Heart left ventricle (tissue), 16 donors: Measurements from ENCODE around the gene PLP2. TPM values are rescaled to one million over a fixed set of nuclear protein-coding genes. Genes with fewer than 3 reads are reported as not detected.

Source experiments
- ATAC-seq, 4 donors: fragments of 200-7000 bp; cut with Tn5 transposase; one replicate each; pipeline ENCODE4 v1.9.1; 2020 to 2022; ENCODE audit warnings: moderate library complexity in 4 of 4, mild to moderate bottlenecking in 3 of 4, moderate number of reproducible peaks in 1 of 4
- DNase-seq, 5 donors: peaks; one replicate each; pipeline ENCODE4 v3.0.0-alpha.2; 2020
- H3K27ac ChIP-seq, 12 donors: fragments of 200-600 bp; sonication (generic) in 4 of 12; one replicate each; pipeline versions ENCODE4 v1.5.0 to v1.8.0; 2016 to 2022; ENCODE audit warnings: mild to moderate bottlenecking in 2 of 12
- H3K27me3 ChIP-seq, 9 donors: fragments of 200-600 bp; sonication (generic) in 2 of 9; one replicate each; pipeline versions ENCODE4 v1.5.1 to v1.8.0; 2016 to 2022; ENCODE audit warnings: mild to moderate bottlenecking in 3 of 9
- H3K36me3 ChIP-seq, 9 donors: fragments of 200-600 bp; sonication (generic) in 2 of 9; one replicate each; pipeline versions ENCODE4 v1.5.0 to v1.8.0; 2018 to 2022; ENCODE audit warnings: mild to moderate bottlenecking in 2 of 9
- H3K4me1 ChIP-seq, 12 donors: fragments of 200-600 bp; sonication (generic) in 4 of 12; one replicate each; pipeline versions ENCODE4 v1.5.0 to v1.8.0; 2016 to 2022; ENCODE audit warnings: mild to moderate bottlenecking in 3 of 12
- H3K4me3 ChIP-seq, 12 donors: fragments of 200-600 bp; sonication (generic) in 4 of 12; one replicate each; pipeline versions ENCODE4 v1.5.0 to v1.8.0; 2017 to 2022; ENCODE audit warnings: mild to moderate bottlenecking in 9 of 12, moderate library complexity in 4 of 12
- H3K9me3 ChIP-seq, 12 donors: fragments of 200-600 bp; sonication (generic) in 4 of 12; one replicate each; pipeline versions ENCODE4 v1.5.0 to v1.8.0; 2016 to 2022; ENCODE audit warnings: mild to moderate bottlenecking in 1 of 12
- CTCF ChIP-seq, 12 donors: fragments of 200-600 bp; sonication (generic) in 4 of 12; IDR thresholded peaks; one replicate each; pipeline versions ENCODE4 v1.5.0 to v1.8.0; 2018 to 2022; ENCODE audit warnings: antibody characterized with exemption in 12 of 12, mild to moderate bottlenecking in 5 of 12
- POLR2A ChIP-seq, 2 donors: fragments of 450-650 bp; IDR thresholded peaks; one replicate each; pipeline ENCODE4 v1.6.1; 2017; ENCODE audit warnings: antibody characterized with exemption in 2 of 2, mild to moderate bottlenecking in 2 of 2, moderate library complexity in 2 of 2
- WGBS, 4 donors: extraction: QIAGEN DNeasy Blood & Tissue Kit in 2 of 4; methylation state at CpG; one replicate each; pipeline versions ENCODE4 v1.1.5 to v1.1.7; 2013 to 2018; 5-methylcytosine and 5-hydroxymethylcytosine counted together
- intact Hi-C, 10 donors: fragments of 100-400 bp; cut with DNase I; formaldehyde crosslinking; loops; one replicate each; pipeline versions ENCODE4 v1.11.1 to v1.14.2; 2022
- polyA plus RNA-seq, 2 donors: library from polyadenylated mRNA; stranded (reverse); fragments of 200-250 nt; gene quantifications; one replicate each; pipeline ENCODE4 v1.2.3, GENCODE V29; 2013
- total RNA-seq, 9 donors: library from RNA; depleted of rRNA in 2 of 9; stranded (reverse); fragments of >200 nt in 2 of 9; fragmentation: NEBNext Ultra II Directional in 3 of 9; extraction: Animal tissue kit (Norgen Biotek cat#: 25700) in 3 of 9; gene quantifications; one replicate each; pipeline versions ENCODE4 v1.1.0 to v1.2.4, GENCODE V29; 2016 to 2023
- donor health status: ischemic (EF 13 %, LVEDD 7.1; RV severe dilation, severe dysfunction).
- donor health status: healthy with polysubstance abuse.
- donor health status: DM: no; HTN: yes; CAD: no.
- donor health status: DM: no; HTN: no; CAD: no.
- donor health status: ischemic (EF 25% LVEDD 6.9; RV normal size, moderate dysfunction).
- donor health status: ischemic (EF 25% LVEDD 5.7; RV mildly dilated, moderate dysfunction).
- donor health status: healthy.
- donor health status: DM: yes; HTN: yes; CAD: no.
- donor health status: ischemic (EF 35%, LVEDD 5.7; RV mildly dilated, moderate dysfunction).
- donor health status: nonischemic (EF 11% LVEDD 7.7; RV severe dilation, severe dysfunction).
- donor health status: DM: yes; HTN: yes; CAD: no.
- donor health status: PGD.
- donor health status: ischemic (EF 29% LVEDD 5.4; RV normal size, mild dysfunction).
- donor health status: nonischemic (EF 23%, LVEDD 6.1; RV moderate dilation, normal function).

Gene PLP2
- total and polyA plus RNA-seq, 11 donors = 22.4 to 373 (median 63.0) TPM

GRCh38 chrX:49221868-49222267 lies 50.2 kb downstream of the PLP2 start:
- intact Hi-C loops = no loop called here
- Histone ChIP-seq H3K4me3 (no peak overlapping the region), H3K9me3 (no peaks in the 10 kb centered on the region), H3K27ac (no peak overlapping the region), H3K36me3 (no peaks in the 10 kb centered on the region), H3K27me3 (peaks cover 0 to 7% (median 0%) of the 10 kb centered on the region in 9 donors), H3K4me1 (no peaks in the 10 kb centered on the region)
- WGBS, 4 donors = 66 to 72% (median 67%) methylated on average over 2 of the region's 2 CpGs
- DNase-seq = no peak
- TF ChIP-seq CTCF (IDR thresholded peaks at IDR 0.05) = no peak
- TF ChIP-seq POLR2A (IDR thresholded peaks at IDR 0.05) = no peak
- no peak for ATAC-seq

Other genes with a start within 250 kb of the PLP2 start
- gene OTUD5, start 214.3 kb upstream of the PLP2 start, total RNA-seq = 10 to 100 TPM; 17.6 to 31.1 (median 24.6) TPM
- gene OTUD5, start 214.3 kb upstream of the PLP2 start, polyA plus RNA-seq = 10 to 100 TPM; 17.2 to 32.7 TPM
- gene KCND1, start 200.1 kb upstream of the PLP2 start, total RNA-seq = 1 to 10 TPM in 3 of 9 donors, under 1 TPM in 6; 0.09 to 1.5 (median 0.50) TPM
- under 1 TPM; 0.19 to 0.29 TPM for gene KCND1, start 200.1 kb upstream of the PLP2 start, polyA plus RNA-seq
- gene GRIPAP1, start 169.6 kb upstream of the PLP2 start, total RNA-seq = 10 to 100 TPM; 11.4 to 41.6 (median 18.9) TPM
- gene GRIPAP1, start 169.6 kb upstream of the PLP2 start, polyA plus RNA-seq = 10 to 100 TPM; 20.2 to 20.4 TPM
- gene TFE3, start 128.5 kb upstream of the PLP2 start, total RNA-seq = 10 to 100 TPM; 14.9 to 61.2 (median 23.6) TPM
- 10 to 100 TPM; 12.1 to 57.8 TPM for gene TFE3, start 128.5 kb upstream of the PLP2 start, polyA plus RNA-seq
- gene CCDC120, start 112.9 kb upstream of the PLP2 start, total RNA-seq = 1 to 10 TPM in 6 of 9 donors, under 1 TPM in 3; 0.48 to 3.3 (median 1.1) TPM
- gene CCDC120, start 112.9 kb upstream of the PLP2 start, polyA plus RNA-seq = under 1 TPM; 0.95 to 0.97 TPM
- 10 to 100 TPM in 5 of 9 donors, 1 to 10 TPM in 4; 8.0 to 24.0 (median 10.9) TPM for gene PRAF2, start 97.9 kb upstream of the PLP2 start, total RNA-seq
- 10 to 100 TPM; 18.7 to 20.7 TPM for gene PRAF2, start 97.9 kb upstream of the PLP2 start, polyA plus RNA-seq
- gene WDR45, start 92.0 kb upstream of the PLP2 start, total RNA-seq = 10 to 100 TPM; 49.2 to 98.5 (median 68.5) TPM
- 10 to 100 TPM; 65.1 to 89.9 TPM for gene WDR45, start 92.0 kb upstream of the PLP2 start, polyA plus RNA-seq
- gene GPKOW, start 48.2 kb upstream of the PLP2 start, total RNA-seq = 10 to 100 TPM; 17.5 to 30.9 (median 19.4) TPM
- 10 to 100 TPM in 1 of 2 donors, 1 to 10 TPM in 1; 8.9 to 29.5 TPM for gene GPKOW, start 48.2 kb upstream of the PLP2 start, polyA plus RNA-seq
- gene MAGIX, start 9.1 kb upstream of the PLP2 start, total RNA-seq = 1 to 10 TPM; 2.6 to 7.1 (median 3.3) TPM
- 1 to 10 TPM; 2.9 to 6.7 TPM for gene MAGIX, start 9.1 kb upstream of the PLP2 start, polyA plus RNA-seq
- 10 to 100 TPM in 2 of 9 donors, 1 to 10 TPM in 7; 6.6 to 12.7 (median 9.3) TPM for gene PRICKLE3, start 14.5 kb downstream of the PLP2 start, total RNA-seq
- 10 to 100 TPM in 1 of 2 donors, 1 to 10 TPM in 1; 6.5 to 13.2 TPM for gene PRICKLE3, start 14.5 kb downstream of the PLP2 start, polyA plus RNA-seq
- 1 to 10 TPM in 6 of 9 donors, under 1 TPM in 3; 0.49 to 2.7 (median 1.1) TPM for gene SYP, start 28.3 kb downstream of the PLP2 start, total RNA-seq
- 1 to 10 TPM; 1.3 to 3.7 TPM for gene SYP, start 28.3 kb downstream of the PLP2 start, polyA plus RNA-seq
- under 1 TPM in 6 of 9 donors, not detected in 3; 0.06 to 0.37 (median 0.09) TPM for gene CACNA1F, start 61.4 kb downstream of the PLP2 start, total RNA-seq
- under 1 TPM; 0.04 TPM for gene CACNA1F, start 61.4 kb downstream of the PLP2 start, polyA plus RNA-seq
- 10 to 100 TPM in 8 of 9 donors, 1 to 10 TPM in 1; 9.6 to 13.4 (median 10.9) TPM for gene CCDC22, start 63.6 kb downstream of the PLP2 start, total RNA-seq
- 10 to 100 TPM in 1 of 2 donors, 1 to 10 TPM in 1; 6.5 to 14.9 TPM for gene CCDC22, start 63.6 kb downstream of the PLP2 start, polyA plus RNA-seq
- 1 to 10 TPM in 1 of 9 donors, not detected in 8; 1.4 TPM for gene FOXP3, start 92.8 kb downstream of the PLP2 start, total RNA-seq
- under 1 TPM in 1 of 2 donors, not detected in 1; 0.11 TPM for gene FOXP3, start 92.8 kb downstream of the PLP2 start, polyA plus RNA-seq
- 10 to 100 TPM; 14.4 to 28.4 (median 22.6) TPM for gene PPP1R3F, start 97.9 kb downstream of the PLP2 start, total RNA-seq
- 10 to 100 TPM; 13.9 to 31.7 TPM for gene PPP1R3F, start 97.9 kb downstream of the PLP2 start, polyA plus RNA-seq
- gene GAGE10, start 131.7 kb downstream of the PLP2 start, total RNA-seq = not detected
- gene GAGE10, start 131.7 kb downstream of the PLP2 start, polyA plus RNA-seq = not detected
- not detected for gene GAGE12J, start 150.1 kb downstream of the PLP2 start, total RNA-seq
- not detected for gene GAGE12J, start 150.1 kb downstream of the PLP2 start, polyA plus RNA-seq
- not detected for gene GAGE13, start 159.7 kb downstream of the PLP2 start, total RNA-seq
- gene GAGE13, start 159.7 kb downstream of the PLP2 start, polyA plus RNA-seq = not detected